Activated T-cell treated with anti-CD3 and anti-CD28 coated beads, Interleukin-2, amount 50 U/mL, for 72 hours (primary cell): ENCODE measurements around the gene CMKLR1. TPM values are rescaled to one million over a fixed set of nuclear protein-coding genes. Genes with fewer than 3 reads are reported as not detected.

ENCODE experiments used
- ATAC-seq, 2 donors: fragments of 150-1000 bp; cut with Tn5 transposase; replicated peaks in 1 of 2; 2 replicates each; pipeline ENCODE4 v1.10.0; 2021; ENCODE audit warnings: moderate library complexity in 2 of 2, mild to moderate bottlenecking in 1 of 2
- DNase-seq, 2 donors: peaks; one replicate each; pipeline ENCODE4 v3.0.0; 2021 to 2022; ENCODE audit warnings: mixed read lengths in 1 of 2
- H3K27ac Mint-ChIP-seq: one replicate; pipeline ENCODE4 v1.8.0; 2022; ENCODE audit warnings: mild to moderate bottlenecking, moderate library complexity, mixed read lengths
- H3K27me3 Mint-ChIP-seq: one replicate; pipeline ENCODE4 v1.8.0; 2022; ENCODE audit warnings: low read depth, mixed read lengths
- H3K36me3 Mint-ChIP-seq, 2 donors: one replicate each; pipeline ENCODE4 v1.8.0; 2022; ENCODE audit warnings: mixed read lengths in 2 of 2, mild to moderate bottlenecking in 1 of 2; ENCODE audit not compliant: insufficient read depth in 2 of 2
- H3K4me1 Mint-ChIP-seq: one replicate; pipeline ENCODE4 v1.8.0; 2022; ENCODE audit warnings: low read depth, mixed read lengths
- H3K4me3 Mint-ChIP-seq, 2 donors: one replicate each; pipeline ENCODE4 v1.8.0; 2022; ENCODE audit warnings: mild to moderate bottlenecking in 2 of 2, mixed read lengths in 2 of 2, moderate library complexity in 2 of 2
- H3K9me3 Mint-ChIP-seq, 2 donors: one replicate each; pipeline ENCODE4 v1.8.0; 2022; ENCODE audit warnings: mixed read lengths in 2 of 2
- total RNA-seq, 2 donors: library from RNA; stranded (reverse); gene quantifications; one replicate each; pipeline ENCODE4 v1.2.3, GENCODE V29; 2022

Gene CMKLR1
- total RNA-seq, 2 donors from 2014 or later = not detected

- peak overlapping the region; percentile 47 to 68 for H3K4me3 Mint-ChIP-seq
- ATAC-seq = peak in 1 of 2 donors; percentile 69
- no peaks in the 10 kb centered on the region for H3K27me3 Mint-ChIP-seq
- H3K27ac Mint-ChIP-seq = peak overlapping the region; percentile 44
- DNase-seq = peak in 1 of 2 donors; percentile 12
- no peaks in the 10 kb centered on the region for H3K36me3 Mint-ChIP-seq
- H3K4me1 Mint-ChIP-seq = peaks cover 16% of the 10 kb centered on the region
- no peaks in the 10 kb centered on the region for H3K9me3 Mint-ChIP-seq
Measured at GRCh38 chr12:108313606-108314351, 25.3 kb downstream of the CMKLR1 start.

- no peak overlapping the region for H3K27ac Mint-ChIP-seq
- H3K27me3 Mint-ChIP-seq = no peaks in the 10 kb centered on the region
- no peak for ATAC-seq
- no peaks in the 10 kb centered on the region for H3K9me3 Mint-ChIP-seq
- no peaks in the 10 kb centered on the region for H3K36me3 Mint-ChIP-seq
- peaks cover 16% of the 10 kb centered on the region for H3K4me1 Mint-ChIP-seq
- no peak for DNase-seq
- H3K4me3 Mint-ChIP-seq = no peak overlapping the region
Measured at GRCh38 chr12:108313241-108313605, 25.9 kb downstream of the CMKLR1 start.

- no peak overlapping the region for H3K4me3 Mint-ChIP-seq
- ATAC-seq (no peak), DNase-seq (no peak)
- H3K27me3 Mint-ChIP-seq = no peaks in the 10 kb centered on the region
- no peaks in the 10 kb centered on the region for H3K36me3 Mint-ChIP-seq
- no peak overlapping the region for H3K27ac Mint-ChIP-seq
- peaks cover 20% of the 10 kb centered on the region for H3K4me1 Mint-ChIP-seq
- H3K9me3 Mint-ChIP-seq = no peaks in the 10 kb centered on the region
Measured at GRCh38 chr12:108312693-108313189, 26.4 kb downstream of the CMKLR1 start.

- H3K27ac Mint-ChIP-seq = no peak overlapping the region
- no peaks in the 10 kb centered on the region for H3K9me3 Mint-ChIP-seq
- ATAC-seq = no peak
- no peaks in the 10 kb centered on the region for H3K36me3 Mint-ChIP-seq
- H3K27me3 Mint-ChIP-seq = no peaks in the 10 kb centered on the region
- H3K4me3 Mint-ChIP-seq = no peak overlapping the region
- DNase-seq = no peak
- peaks cover 25% of the 10 kb centered on the region for H3K4me1 Mint-ChIP-seq
Measured at GRCh38 chr12:108312073-108312659, 26.9 kb downstream of the CMKLR1 start.

GRCh38 chr12:108311605-108312004 is 27.5 kb downstream of the CMKLR1 start:
- H3K36me3 Mint-ChIP-seq = no peaks in the 10 kb centered on the region
- no peak overlapping the region for H3K27ac Mint-ChIP-seq
- H3K4me3 Mint-ChIP-seq = no peak overlapping the region
- no peak for ATAC-seq
- no peak for DNase-seq
- no peaks in the 10 kb centered on the region for H3K27me3 Mint-ChIP-seq
- peaks cover 31% of the 10 kb centered on the region for H3K4me1 Mint-ChIP-seq
- H3K9me3 Mint-ChIP-seq = no peaks in the 10 kb centered on the region

- H3K9me3 Mint-ChIP-seq = no peaks in the 10 kb centered on the region
- no peak overlapping the region for H3K4me3 Mint-ChIP-seq
- H3K27ac Mint-ChIP-seq = no peak overlapping the region
- no peaks in the 10 kb centered on the region for H3K27me3 Mint-ChIP-seq
- no peaks in the 10 kb centered on the region for H3K36me3 Mint-ChIP-seq
- ATAC-seq = no peak
- DNase-seq = no peak
- peaks cover 33% of the 10 kb centered on the region for H3K4me1 Mint-ChIP-seq
Measured at GRCh38 chr12:108310489-108310888, 28.6 kb downstream of the CMKLR1 start.

GRCh38 chr12:108309674-108310312 is 29.3 kb downstream of the CMKLR1 start:
- ATAC-seq (no peak), DNase-seq (no peak)
- Mint-ChIP-seq H3K27ac (no peak overlapping the region), H3K4me1 (peaks cover 33% of the 10 kb centered on the region), H3K4me3 (no peak overlapping the region), H3K9me3 (no peaks in the 10 kb centered on the region), H3K27me3 (no peaks in the 10 kb centered on the region), H3K36me3 (no peaks in the 10 kb centered on the region)

- no peak for DNase-seq
- no peaks in the 10 kb centered on the region for H3K9me3 Mint-ChIP-seq
- H3K4me3 Mint-ChIP-seq = no peak overlapping the region
- peaks cover 25% of the 10 kb centered on the region for H3K4me1 Mint-ChIP-seq
- no peaks in the 10 kb centered on the region for H3K27me3 Mint-ChIP-seq
- no peaks in the 10 kb centered on the region for H3K36me3 Mint-ChIP-seq
- no peak overlapping the region for H3K27ac Mint-ChIP-seq
- no peak for ATAC-seq
Measured at GRCh38 chr12:108308395-108309085, 30.6 kb downstream of the CMKLR1 start.

GRCh38 chr12:108307006-108307405 is 32.1 kb downstream of the CMKLR1 start:
- Mint-ChIP-seq H3K4me1 (peaks cover 23% of the 10 kb centered on the region), H3K27ac (no peak overlapping the region), H3K27me3 (no peaks in the 10 kb centered on the region), H3K4me3 (peak overlapping the region in 1 of 2 donors; percentile 15), H3K36me3 (no peaks in the 10 kb centered on the region), H3K9me3 (no peaks in the 10 kb centered on the region)
- DNase-seq = peak in 1 of 2 donors; percentile 4
- peak in 1 of 2 donors; percentile 64 for ATAC-seq

GRCh38 chr12:108306506-108306905 is 32.6 kb downstream of the CMKLR1 start:
- Mint-ChIP-seq H3K4me1 (peaks cover 23% of the 10 kb centered on the region), H3K9me3 (no peaks in the 10 kb centered on the region), H3K36me3 (no peaks in the 10 kb centered on the region), H3K27ac (no peak overlapping the region), H3K4me3 (peak overlapping the region in 1 of 2 donors; percentile 15), H3K27me3 (no peaks in the 10 kb centered on the region)
- ATAC-seq (peak; percentile 26 to 47), DNase-seq (no peak)

- Mint-ChIP-seq H3K36me3 (no peaks in the 10 kb centered on the region), H3K27ac (no peak overlapping the region), H3K4me3 (peak overlapping the region; percentile 13 to 37), H3K27me3 (no peaks in the 10 kb centered on the region), H3K4me1 (peaks cover 23% of the 10 kb centered on the region), H3K9me3 (no peaks in the 10 kb centered on the region)
- ATAC-seq = peak; percentile 62 to 68
- DNase-seq = no peak
Measured at GRCh38 chr12:108305991-108306501, 33.1 kb downstream of the CMKLR1 start.

GRCh38 chr12:108305520-108305919 is 33.6 kb downstream of the CMKLR1 start:
- ATAC-seq (peak in 1 of 2 donors; percentile 42), DNase-seq (peak in 1 of 2 donors; percentile 9)
- Mint-ChIP-seq H3K9me3 (no peaks in the 10 kb centered on the region), H3K27me3 (no peaks in the 10 kb centered on the region), H3K36me3 (no peaks in the 10 kb centered on the region), H3K27ac (no peak overlapping the region), H3K4me1 (peaks cover 23% of the 10 kb centered on the region), H3K4me3 (no peak overlapping the region)

GRCh38 chr12:108304633-108305032 is 34.5 kb downstream of the CMKLR1 start:
- no peaks in the 10 kb centered on the region for H3K36me3 Mint-ChIP-seq
- no peak overlapping the region for H3K27ac Mint-ChIP-seq
- DNase-seq (no peak), ATAC-seq (no peak)
- H3K9me3 Mint-ChIP-seq = no peaks in the 10 kb centered on the region
- peaks cover 23% of the 10 kb centered on the region for H3K4me1 Mint-ChIP-seq
- no peak overlapping the region for H3K4me3 Mint-ChIP-seq
- no peaks in the 10 kb centered on the region for H3K27me3 Mint-ChIP-seq
